ENCODE results near the gene ZNF516.

DNA sequence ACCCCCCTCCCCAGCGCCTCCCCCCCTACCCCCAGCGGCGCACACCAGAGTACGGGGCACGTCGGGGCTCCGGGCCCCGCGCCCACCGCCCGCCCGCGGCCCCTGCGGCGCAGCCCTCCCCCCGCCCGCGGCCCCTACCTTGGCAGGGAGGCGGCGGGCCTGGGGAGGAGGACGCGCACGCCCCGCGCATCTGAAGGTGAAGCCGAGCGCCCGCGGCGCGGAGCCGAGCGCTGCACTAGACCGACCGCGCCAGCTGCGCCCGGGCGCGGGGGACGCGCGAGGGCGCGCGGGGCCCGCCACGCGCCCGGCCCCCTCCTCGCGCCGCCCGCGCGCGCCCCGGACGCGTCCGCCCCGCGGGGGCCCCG lies at the start of gene ZNF516:
- TF ChIP-seq, protein P1, sequence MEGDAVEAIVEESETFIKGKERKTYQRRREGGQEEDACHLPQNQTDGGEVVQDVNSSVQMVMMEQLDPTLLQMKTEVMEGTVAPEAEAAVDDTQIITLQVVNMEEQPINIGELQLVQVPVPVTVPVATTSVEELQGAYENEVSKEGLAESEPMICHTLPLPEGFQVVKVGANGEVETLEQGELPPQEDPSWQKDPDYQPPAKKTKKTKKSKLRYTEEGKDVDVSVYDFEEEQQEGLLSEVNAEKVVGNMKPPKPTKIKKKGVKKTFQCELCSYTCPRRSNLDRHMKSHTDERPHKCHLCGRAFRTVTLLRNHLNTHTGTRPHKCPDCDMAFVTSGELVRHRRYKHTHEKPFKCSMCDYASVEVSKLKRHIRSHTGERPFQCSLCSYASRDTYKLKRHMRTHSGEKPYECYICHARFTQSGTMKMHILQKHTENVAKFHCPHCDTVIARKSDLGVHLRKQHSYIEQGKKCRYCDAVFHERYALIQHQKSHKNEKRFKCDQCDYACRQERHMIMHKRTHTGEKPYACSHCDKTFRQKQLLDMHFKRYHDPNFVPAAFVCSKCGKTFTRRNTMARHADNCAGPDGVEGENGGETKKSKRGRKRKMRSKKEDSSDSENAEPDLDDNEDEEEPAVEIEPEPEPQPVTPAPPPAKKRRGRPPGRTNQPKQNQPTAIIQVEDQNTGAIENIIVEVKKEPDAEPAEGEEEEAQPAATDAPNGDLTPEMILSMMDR (IDR thresholded peaks at IDR 0.05; ENCODE audit: low read length) = no peak
- TF ChIP-seq EZH2 (IDR thresholded peaks at IDR 0.05; ENCODE audit: borderline replicate concordance, low read length) = no peak

Data from OCI-LY1 (cell line).